Activated effector memory CD4-positive, alpha-beta T cell treated with anti-CD3 and anti-CD28 coated beads, Interleukin-2, amount 50 U/mL, for 16 hours (primary cell): Measurements from ENCODE around the gene RMND5B.
"Not testable (repeated sequence)": the region's sequence is repeated elsewhere in the genome, so short reads cannot be mapped to it uniquely, and the experiment has no call there.

Source experiments
- DNase-seq: peaks from one replicate; pipeline ENCODE4 v3.0.0-alpha.2; 2020

RMND5B gene

GRCh38 chr5:178114325-178115135 is 16.3 kb upstream of the RMND5B start:
- peak; percentile 78 for DNase-seq

- no peak for DNase-seq
These were observed 15.5 kb upstream of the RMND5B start for GRCh38 chr5:178115136-178115813.

GRCh38 chr5:178115814-178116142 is 15.0 kb upstream of the RMND5B start:
- no peak for DNase-seq

GRCh38 chr5:178116143-178116885 is 14.5 kb upstream of the RMND5B start:
- DNase-seq, result peak; percentile 87

- DNase-seq, result no peak
These were observed 12.7 kb upstream of the RMND5B start for GRCh38 chr5:178117923-178118701.

- no peak for DNase-seq
These were observed 10.8 kb upstream of the RMND5B start for GRCh38 chr5:178119915-178120606.

- peak; percentile 91 for DNase-seq
These were observed 10.0 kb upstream of the RMND5B start for GRCh38 chr5:178120607-178121357.

GRCh38 chr5:178121391-178122276 is 9.2 kb upstream of the RMND5B start:
- no peak for DNase-seq

- no peak for DNase-seq
These were observed 8.5 kb upstream of the RMND5B start for GRCh38 chr5:178122346-178122745.

GRCh38 chr5:178123094-178123965 is 7.5 kb upstream of the RMND5B start:
- DNase-seq, result no peak

- no peak for DNase-seq
These were observed 6.6 kb upstream of the RMND5B start for GRCh38 chr5:178123966-178124925.

- DNase-seq, result no peak
These were observed 5.4 kb upstream of the RMND5B start for GRCh38 chr5:178125253-178125906.

GRCh38 chr5:178126556-178126955 is 4.3 kb upstream of the RMND5B start:
- no peak for DNase-seq

- not testable (repeated sequence) for DNase-seq
These were observed 3.4 kb upstream of the RMND5B start for GRCh38 chr5:178127300-178128009.

GRCh38 chr5:178129296-178129695 is 1.5 kb upstream of the RMND5B start:
- no peak for DNase-seq

GRCh38 chr5:178130234-178130575 is 609 bp upstream of the RMND5B start:
- DNase-seq, result not testable (repeated sequence)

GRCh38 chr5:178131446-178131996 is 707 bp downstream of the RMND5B start:
- DNase-seq, result no peak
